Lower leg skin (tissue), 3 donors: ENCODE data around the gene SNAI3.

ENCODE experiments used
- POLR2A ChIP-seq, 2 donors: fragments of 450-650 bp; IDR thresholded peaks; one replicate each; pipeline ENCODE4 v1.6.1; 2016 to 2017; ENCODE audit warnings: antibody characterized with exemption in 2 of 2, mild to moderate bottlenecking in 1 of 2, moderate library complexity in 1 of 2
- TF ChIP-seq, protein P1 (sequence below), 3 donors: fragments of 450-650 bp; IDR thresholded peaks; one replicate each; pipeline ENCODE4 v1.5.1; 2016; ENCODE audit warnings: antibody characterized with exemption in 3 of 3, mild to moderate bottlenecking in 3 of 3, moderate library complexity in 2 of 3

DNA sequence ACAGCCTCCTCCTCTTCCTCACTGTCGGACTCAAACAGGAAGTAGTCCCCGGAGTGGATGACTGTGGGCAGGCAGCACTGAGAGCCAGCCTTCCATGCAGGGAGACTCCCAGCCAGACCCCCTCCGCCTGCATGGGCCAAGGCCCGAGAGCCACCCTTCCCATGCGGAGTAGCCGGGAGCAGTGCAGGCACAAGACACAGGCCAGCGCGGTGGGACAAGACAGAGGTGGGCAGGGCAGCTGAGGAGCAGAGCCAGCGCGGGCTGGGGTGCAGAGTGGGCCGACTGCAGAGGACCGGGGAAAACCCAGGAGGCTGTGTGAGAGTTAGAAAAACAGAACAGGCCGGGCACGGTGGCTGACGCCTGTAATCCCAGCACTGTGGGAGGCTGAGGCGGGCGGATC lies 37.6 kb upstream of the SNAI3 start:
- no peak for TF ChIP-seq POLR2A (IDR thresholded peaks at IDR 0.05)
- TF ChIP-seq, protein P1, sequence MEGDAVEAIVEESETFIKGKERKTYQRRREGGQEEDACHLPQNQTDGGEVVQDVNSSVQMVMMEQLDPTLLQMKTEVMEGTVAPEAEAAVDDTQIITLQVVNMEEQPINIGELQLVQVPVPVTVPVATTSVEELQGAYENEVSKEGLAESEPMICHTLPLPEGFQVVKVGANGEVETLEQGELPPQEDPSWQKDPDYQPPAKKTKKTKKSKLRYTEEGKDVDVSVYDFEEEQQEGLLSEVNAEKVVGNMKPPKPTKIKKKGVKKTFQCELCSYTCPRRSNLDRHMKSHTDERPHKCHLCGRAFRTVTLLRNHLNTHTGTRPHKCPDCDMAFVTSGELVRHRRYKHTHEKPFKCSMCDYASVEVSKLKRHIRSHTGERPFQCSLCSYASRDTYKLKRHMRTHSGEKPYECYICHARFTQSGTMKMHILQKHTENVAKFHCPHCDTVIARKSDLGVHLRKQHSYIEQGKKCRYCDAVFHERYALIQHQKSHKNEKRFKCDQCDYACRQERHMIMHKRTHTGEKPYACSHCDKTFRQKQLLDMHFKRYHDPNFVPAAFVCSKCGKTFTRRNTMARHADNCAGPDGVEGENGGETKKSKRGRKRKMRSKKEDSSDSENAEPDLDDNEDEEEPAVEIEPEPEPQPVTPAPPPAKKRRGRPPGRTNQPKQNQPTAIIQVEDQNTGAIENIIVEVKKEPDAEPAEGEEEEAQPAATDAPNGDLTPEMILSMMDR (IDR thresholded peaks at IDR 0.05): no peak
